ENCODE measurements around the gene ABCA2. TPM values are rescaled to one million over a fixed set of nuclear protein-coding genes. Genes with fewer than 3 reads are reported as not detected.

ABCA2 gene
- total RNA-seq, 1 experiment from 2014 or later = 22.6 TPM

DNA sequence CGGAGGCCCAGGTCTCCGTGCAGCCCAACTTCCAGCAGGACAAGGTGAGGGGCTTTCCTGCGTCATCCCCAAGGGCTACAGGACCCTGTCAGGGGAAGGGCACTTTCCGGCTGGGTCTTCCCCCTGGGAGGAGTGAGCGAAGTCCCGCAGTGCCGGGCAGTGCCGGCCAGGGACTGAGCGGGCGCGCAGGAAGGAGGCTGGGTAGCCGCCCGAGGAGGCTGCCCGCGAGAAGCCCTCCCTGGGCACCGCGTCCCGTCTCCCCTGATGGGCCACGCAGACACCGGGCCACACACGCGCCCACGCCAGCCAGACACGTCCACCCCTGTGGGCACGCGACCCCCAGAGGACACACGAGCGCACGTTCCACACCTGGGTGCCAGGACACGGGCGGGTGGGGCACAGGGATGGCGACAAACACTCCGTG, 50.4 kb downstream of the ABCA2 start:
- ChIA-PET CTCF (interaction anchor here (0.6 kb wide), 1 partner anchor 18 kb away, joined by 7 read pairs; no protein-coding TSS in a partner anchor), POLR2A (no interaction called here)
- Mint-ChIP-seq H3K9me3 (ENCODE audit: unreplicated experiment) (no peaks in the 10 kb centered on the region), H3K27me3 (ENCODE audit: insufficient read depth, unreplicated experiment) (no peaks in the 10 kb centered on the region), H3K4me1 (ENCODE audit: low read depth, unreplicated experiment) (no peaks in the 10 kb centered on the region), H3K36me3 (ENCODE audit: insufficient read depth, unreplicated experiment) (no peaks in the 10 kb centered on the region), H3K4me3 (ENCODE audit: unreplicated experiment) (no peak overlapping the region), H3K27ac (ENCODE audit: unreplicated experiment) (no peak overlapping the region)
- BruUV-seq (replicated peaks) = no TSS peak
- TF ChIP-seq, protein P1, sequence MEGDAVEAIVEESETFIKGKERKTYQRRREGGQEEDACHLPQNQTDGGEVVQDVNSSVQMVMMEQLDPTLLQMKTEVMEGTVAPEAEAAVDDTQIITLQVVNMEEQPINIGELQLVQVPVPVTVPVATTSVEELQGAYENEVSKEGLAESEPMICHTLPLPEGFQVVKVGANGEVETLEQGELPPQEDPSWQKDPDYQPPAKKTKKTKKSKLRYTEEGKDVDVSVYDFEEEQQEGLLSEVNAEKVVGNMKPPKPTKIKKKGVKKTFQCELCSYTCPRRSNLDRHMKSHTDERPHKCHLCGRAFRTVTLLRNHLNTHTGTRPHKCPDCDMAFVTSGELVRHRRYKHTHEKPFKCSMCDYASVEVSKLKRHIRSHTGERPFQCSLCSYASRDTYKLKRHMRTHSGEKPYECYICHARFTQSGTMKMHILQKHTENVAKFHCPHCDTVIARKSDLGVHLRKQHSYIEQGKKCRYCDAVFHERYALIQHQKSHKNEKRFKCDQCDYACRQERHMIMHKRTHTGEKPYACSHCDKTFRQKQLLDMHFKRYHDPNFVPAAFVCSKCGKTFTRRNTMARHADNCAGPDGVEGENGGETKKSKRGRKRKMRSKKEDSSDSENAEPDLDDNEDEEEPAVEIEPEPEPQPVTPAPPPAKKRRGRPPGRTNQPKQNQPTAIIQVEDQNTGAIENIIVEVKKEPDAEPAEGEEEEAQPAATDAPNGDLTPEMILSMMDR (IDR thresholded peaks at IDR 0.05; ENCODE audit: insufficient read depth in 1 of 2, low read depth in 1 of 2, low read length in 1 of 2, severe bottlenecking in 1 of 2, unreplicated experiment in 1 of 2) = no peak
- Histone ChIP-seq H3K27me3 (replicated peaks; ENCODE audit: control insufficient read depth, insufficient read depth, low read length) (no peaks in the 10 kb centered on the region), H3K4me1 (no peaks in the 10 kb centered on the region), H3K36me3 (ENCODE audit: control insufficient read depth, insufficient read depth, low read length) (no peaks in the 10 kb centered on the region), H3K4me3 (ENCODE audit: low read depth, low read length) (no peak overlapping the region), H3K9me3 (no peaks in the 10 kb centered on the region)
- DNase-seq = no peak
- intact Hi-C loops (cut with micrococcal nuclease; ENCODE audit: unreplicated experiment) = no loop called here

DNA sequence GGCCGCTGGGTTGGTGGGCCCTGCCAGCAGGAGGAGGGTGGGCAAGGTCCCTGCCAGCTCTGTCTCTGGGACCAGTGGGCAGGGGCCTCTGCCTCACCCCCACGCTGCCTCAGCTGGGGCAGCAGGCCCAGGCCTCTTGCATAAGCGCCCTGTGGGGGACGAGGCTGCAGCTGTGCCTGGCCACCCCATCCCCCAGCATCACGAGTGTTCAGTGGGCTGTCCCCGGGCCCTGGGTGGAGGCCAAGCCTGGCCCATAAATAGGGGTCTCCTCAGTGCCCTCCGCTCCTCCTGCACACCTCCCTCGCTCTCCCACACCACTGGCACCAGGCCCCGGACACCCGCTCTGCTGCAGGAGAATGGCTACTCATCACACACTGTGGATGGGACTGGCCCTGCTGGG, 50.8 kb downstream of the ABCA2 start, which contains the start of gene PTGDS:
Gene PTGDS, plus strand, starts transcription at position 282 of the 400 bp plus-strand sequence. Its CDS starts 75 bp downstream, at position 357.
- no peaks in the 10 kb centered on the region for H3K36me3 Mint-ChIP-seq (ENCODE audit: insufficient read depth, unreplicated experiment)
- BruUV-seq (replicated peaks) = no TSS peak
- DNase-seq = no peak
- CTCF ChIA-PET = interaction anchor here (1.0 kb wide), 1 partner anchor 58 kb away, joined by 3 read pairs; no protein-coding TSS in a partner anchor
- H3K9me3 Mint-ChIP-seq (ENCODE audit: unreplicated experiment) = no peaks in the 10 kb centered on the region
- H3K27ac Mint-ChIP-seq (ENCODE audit: unreplicated experiment) = no peak within 1 kb of the TSS
- TF ChIP-seq, protein P1 (IDR thresholded peaks at IDR 0.05; ENCODE audit: insufficient read depth in 1 of 2, low read depth in 1 of 2, low read length in 1 of 2, severe bottlenecking in 1 of 2, unreplicated experiment in 1 of 2) = no peak
- no peaks in the 10 kb centered on the region for H3K4me1 Mint-ChIP-seq (ENCODE audit: low read depth, unreplicated experiment)
- Histone ChIP-seq H3K27me3 (replicated peaks; ENCODE audit: control insufficient read depth, insufficient read depth, low read length) (no peaks in the 10 kb centered on the region), H3K4me3 (ENCODE audit: low read depth, low read length) (no peak within 1 kb of the TSS), H3K4me1 (no peaks in the 10 kb centered on the region), H3K36me3 (ENCODE audit: control insufficient read depth, insufficient read depth, low read length) (no peaks in the 10 kb centered on the region), H3K9me3 (no peaks in the 10 kb centered on the region)
- H3K27me3 Mint-ChIP-seq (ENCODE audit: insufficient read depth, unreplicated experiment) = no peaks in the 10 kb centered on the region
- H3K4me3 Mint-ChIP-seq (ENCODE audit: unreplicated experiment) = no peak within 1 kb of the TSS
- intact Hi-C loops (cut with micrococcal nuclease; ENCODE audit: unreplicated experiment) = no loop called here
- POLR2A ChIA-PET = no interaction called here

DNA sequence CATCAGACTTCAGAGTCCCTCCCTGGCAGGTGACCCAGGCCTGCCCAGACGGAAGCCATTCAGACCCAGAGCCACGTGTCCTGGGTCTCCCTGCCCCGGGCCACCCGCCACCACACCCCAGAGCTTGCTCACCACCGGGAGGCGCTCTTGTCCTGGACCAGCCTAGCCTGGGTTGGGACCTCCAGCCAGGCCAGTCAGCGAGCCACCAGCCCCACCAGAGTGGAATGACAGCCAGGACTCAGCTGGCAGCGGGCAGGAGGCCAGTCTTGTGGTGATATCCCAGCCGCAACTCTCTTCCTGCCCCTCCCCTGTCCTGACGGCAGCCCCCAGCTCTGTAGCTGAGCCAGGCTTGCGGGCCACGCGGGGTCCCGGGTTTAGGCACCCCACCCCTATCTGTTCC, 52.4 kb downstream of the ABCA2 start:
- H3K36me3 ChIP-seq (ENCODE audit: control insufficient read depth, insufficient read depth, low read length) = no peaks in the 10 kb centered on the region
- no peaks in the 10 kb centered on the region for H3K36me3 Mint-ChIP-seq (ENCODE audit: insufficient read depth, unreplicated experiment)
- ChIA-PET CTCF (no interaction called here), POLR2A (interaction anchor here (0.8 kb wide), 1 partner anchor 16 kb away, joined by 4 read pairs; the partner anchor contains the start of gene PAXX)
- H3K9me3 ChIP-seq = no peaks in the 10 kb centered on the region
- BruUV-seq (replicated peaks) = no TSS peak
- H3K4me3 Mint-ChIP-seq (ENCODE audit: unreplicated experiment) = no peak overlapping the region
- TF ChIP-seq, protein P1 (IDR thresholded peaks at IDR 0.05; ENCODE audit: insufficient read depth in 1 of 2, low read depth in 1 of 2, low read length in 1 of 2, severe bottlenecking in 1 of 2, unreplicated experiment in 1 of 2) = no peak
- no peaks in the 10 kb centered on the region for H3K4me1 ChIP-seq
- H3K9me3 Mint-ChIP-seq (ENCODE audit: unreplicated experiment) = no peaks in the 10 kb centered on the region
- H3K4me3 ChIP-seq (ENCODE audit: low read depth, low read length) = no peak overlapping the region
- no peaks in the 10 kb centered on the region for H3K27me3 Mint-ChIP-seq (ENCODE audit: insufficient read depth, unreplicated experiment)
- intact Hi-C loops (cut with micrococcal nuclease; ENCODE audit: unreplicated experiment) = no loop called here
- DNase-seq = no peak
- no peaks in the 10 kb centered on the region for H3K27me3 ChIP-seq (replicated peaks; ENCODE audit: control insufficient read depth, insufficient read depth, low read length)
- H3K27ac Mint-ChIP-seq (ENCODE audit: unreplicated experiment) = no peak overlapping the region
- no peaks in the 10 kb centered on the region for H3K4me1 Mint-ChIP-seq (ENCODE audit: low read depth, unreplicated experiment)

All from Caco-2 (cell line).